RWPE2 (cell line): ENCODE data around the gene PAPPA2.

Experiments
- ATAC-seq: fragments of 200-7000 bp; cut with Tn5 transposase; 3 replicates; pipeline ENCODE4 v1.9.1; 2021; ENCODE audit warnings: low read depth
- DNase-seq: peaks from one replicate; pipeline ENCODE4 v3.0.0-alpha.2; 2020; ENCODE audit warnings: low spot score
- H3K27ac ChIP-seq: fragments of 450-650 bp; 2 replicates; pipeline ENCODE4 v1.5.1; 2017; ENCODE audit warnings: mild to moderate bottlenecking; ENCODE audit not compliant: poor library complexity, severe bottlenecking
- H3K27me3 ChIP-seq: fragments of 250-450 bp; sonication (Bioruptor Pico); 2 replicates; pipeline ENCODE4 v1.5.1; 2021; ENCODE audit warnings: mild to moderate bottlenecking, moderate library complexity; ENCODE audit not compliant: insufficient read depth, poor library complexity, severe bottlenecking
- H3K36me3 ChIP-seq: fragments of 250-450 bp; sonication (Bioruptor Pico); 2 replicates; pipeline ENCODE4 v1.5.1; 2020; ENCODE audit warnings: low read depth, mild to moderate bottlenecking, moderate library complexity
- H3K4me1 ChIP-seq: fragments of 250-450 bp; sonication (Bioruptor Pico); 2 replicates; pipeline ENCODE4 v1.5.1; 2021; ENCODE audit warnings: mild to moderate bottlenecking, moderate library complexity; ENCODE audit not compliant: insufficient read depth, poor library complexity, severe bottlenecking
- H3K4me3 ChIP-seq: fragments of 250-450 bp; sonication (Bioruptor Pico); 2 replicates; pipeline ENCODE4 v1.5.1; 2021; ENCODE audit warnings: mild to moderate bottlenecking, moderate library complexity; ENCODE audit not compliant: severe bottlenecking
- H3K9me3 ChIP-seq: fragments of 250-450 bp; sonication (Bioruptor Pico); 2 replicates; pipeline ENCODE4 v1.5.1; 2021; ENCODE audit warnings: mild to moderate bottlenecking, moderate library complexity; ENCODE audit not compliant: severe bottlenecking
- TF ChIP-seq, protein P1 (sequence below): fragments of 450-650 bp; IDR thresholded peaks from one replicate; pipeline ENCODE4 v1.5.1; 2017; ENCODE audit warnings: mild to moderate bottlenecking, moderate library complexity; ENCODE audit not compliant: poor library complexity, severe bottlenecking

Gene PAPPA2

DNA sequence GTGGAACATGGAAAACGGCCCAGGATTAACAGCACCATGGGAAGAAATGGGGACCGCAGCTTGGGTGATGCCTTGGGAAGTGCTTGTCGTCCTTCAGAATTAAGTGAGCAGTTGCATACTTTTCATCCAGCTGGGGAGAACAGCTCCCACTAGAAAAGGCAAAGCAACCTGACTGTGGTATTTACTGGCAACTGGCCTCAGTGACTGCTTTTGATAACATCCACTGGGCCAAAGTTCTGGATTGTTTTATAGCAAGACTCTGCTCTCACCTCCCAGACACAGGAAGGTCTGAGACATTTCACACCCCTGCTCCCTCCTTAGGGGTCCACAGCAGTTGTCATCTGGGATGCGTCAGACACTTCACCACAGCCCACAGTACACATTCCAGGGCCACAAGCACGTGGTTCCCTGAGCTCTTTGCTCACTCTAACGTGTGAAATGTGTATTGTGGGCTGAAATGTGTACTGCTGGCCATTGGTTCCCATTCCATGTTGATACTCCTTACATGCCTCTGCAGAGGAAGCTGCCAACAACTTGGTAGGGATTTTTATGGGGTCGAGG lies 6.6 kb downstream of the PAPPA2 start:
- ATAC-seq (no peak; the same call in 2 of the 3 replicates), DNase-seq (no peak)
- no peaks in the 10 kb centered on the region for H3K9me3 ChIP-seq
- no peak overlapping the region for H3K4me3 ChIP-seq
- H3K27me3 ChIP-seq, result no peaks in the 10 kb centered on the region
- H3K27ac ChIP-seq, result no peak overlapping the region
- TF ChIP-seq, protein P1, sequence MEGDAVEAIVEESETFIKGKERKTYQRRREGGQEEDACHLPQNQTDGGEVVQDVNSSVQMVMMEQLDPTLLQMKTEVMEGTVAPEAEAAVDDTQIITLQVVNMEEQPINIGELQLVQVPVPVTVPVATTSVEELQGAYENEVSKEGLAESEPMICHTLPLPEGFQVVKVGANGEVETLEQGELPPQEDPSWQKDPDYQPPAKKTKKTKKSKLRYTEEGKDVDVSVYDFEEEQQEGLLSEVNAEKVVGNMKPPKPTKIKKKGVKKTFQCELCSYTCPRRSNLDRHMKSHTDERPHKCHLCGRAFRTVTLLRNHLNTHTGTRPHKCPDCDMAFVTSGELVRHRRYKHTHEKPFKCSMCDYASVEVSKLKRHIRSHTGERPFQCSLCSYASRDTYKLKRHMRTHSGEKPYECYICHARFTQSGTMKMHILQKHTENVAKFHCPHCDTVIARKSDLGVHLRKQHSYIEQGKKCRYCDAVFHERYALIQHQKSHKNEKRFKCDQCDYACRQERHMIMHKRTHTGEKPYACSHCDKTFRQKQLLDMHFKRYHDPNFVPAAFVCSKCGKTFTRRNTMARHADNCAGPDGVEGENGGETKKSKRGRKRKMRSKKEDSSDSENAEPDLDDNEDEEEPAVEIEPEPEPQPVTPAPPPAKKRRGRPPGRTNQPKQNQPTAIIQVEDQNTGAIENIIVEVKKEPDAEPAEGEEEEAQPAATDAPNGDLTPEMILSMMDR, result no peak
- H3K4me1 ChIP-seq, result no peaks in the 10 kb centered on the region
- H3K36me3 ChIP-seq, result no peaks in the 10 kb centered on the region

DNA sequence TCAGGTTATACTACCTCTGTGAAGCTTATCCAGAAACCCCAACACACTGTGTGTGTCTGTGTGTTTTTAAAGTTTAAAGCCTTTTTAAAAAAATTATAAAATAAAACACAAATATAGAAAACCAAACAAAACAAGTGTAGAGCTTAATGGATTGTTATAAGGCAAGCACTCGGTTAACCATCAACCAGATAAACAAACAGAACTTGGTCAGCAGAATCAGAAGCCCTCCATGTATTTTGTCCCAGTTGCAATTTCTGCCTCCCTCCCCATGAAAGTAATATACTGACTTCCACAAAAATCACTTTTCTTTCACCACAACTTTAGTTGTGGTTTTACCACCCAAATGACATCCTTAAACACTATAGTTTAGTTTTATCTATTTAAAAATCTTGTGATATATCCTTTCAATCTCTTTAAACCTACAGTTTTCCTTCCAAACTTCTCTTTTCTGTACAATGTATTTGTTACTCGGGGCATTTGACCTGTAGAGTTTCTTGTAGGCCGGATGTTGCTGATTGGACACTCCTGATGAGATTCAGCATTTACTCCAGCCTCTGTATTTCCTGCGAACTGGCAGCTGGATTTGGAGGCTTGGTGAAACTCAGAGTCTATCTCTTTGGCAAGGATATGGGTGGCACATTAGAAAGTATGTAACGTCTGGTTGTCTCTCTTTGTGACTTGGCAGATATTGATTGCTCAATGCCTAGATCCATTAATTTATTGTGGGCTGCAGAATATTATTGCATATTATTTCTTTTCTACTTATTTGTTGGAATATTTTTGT lies 8.6 kb downstream of the PAPPA2 start:
- Histone ChIP-seq H3K27ac (no peak overlapping the region), H3K4me3 (no peak overlapping the region), H3K27me3 (no peaks in the 10 kb centered on the region), H3K9me3 (no peaks in the 10 kb centered on the region), H3K36me3 (no peaks in the 10 kb centered on the region), H3K4me1 (no peaks in the 10 kb centered on the region)
- TF ChIP-seq, protein P1, result no peak
- ATAC-seq, result no peak
- no peak for DNase-seq

DNA sequence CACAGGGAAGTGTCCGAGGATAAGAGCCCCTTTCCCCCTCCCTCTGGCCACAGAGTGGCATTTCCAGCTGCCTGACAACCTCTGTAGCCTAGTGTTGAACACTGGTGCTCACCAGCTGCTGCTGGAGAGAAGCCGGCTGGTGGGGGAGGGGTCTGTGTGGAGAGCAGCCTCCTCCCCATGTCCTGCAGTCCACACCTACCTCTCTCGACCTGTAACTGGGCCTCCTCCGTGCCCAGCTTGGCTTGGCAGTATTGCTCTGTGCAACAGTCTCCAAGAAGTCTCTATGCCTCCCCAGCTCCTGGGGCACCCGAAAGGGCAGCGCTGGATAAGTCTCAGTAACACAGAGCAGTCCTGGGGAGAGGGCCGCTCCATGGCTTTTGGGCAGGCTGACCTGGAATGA lies 17.0 kb downstream of the PAPPA2 start:
- H3K27me3 ChIP-seq, result no peaks in the 10 kb centered on the region
- no peaks in the 10 kb centered on the region for H3K36me3 ChIP-seq
- H3K4me3 ChIP-seq, result no peak overlapping the region
- H3K4me1 ChIP-seq, result no peaks in the 10 kb centered on the region
- H3K9me3 ChIP-seq, result no peaks in the 10 kb centered on the region
- ATAC-seq (no peak), DNase-seq (no peak)
- TF ChIP-seq, protein P1, result no peak
- no peak overlapping the region for H3K27ac ChIP-seq

GRCh38 chr1:176480750-176481149 lies 17.8 kb downstream of the PAPPA2 start:
- no peak for ATAC-seq
- Histone ChIP-seq H3K9me3 (no peaks in the 10 kb centered on the region), H3K27ac (no peak overlapping the region), H3K27me3 (no peaks in the 10 kb centered on the region), H3K36me3 (no peaks in the 10 kb centered on the region), H3K4me3 (no peak overlapping the region), H3K4me1 (no peaks in the 10 kb centered on the region)
- DNase-seq, result no peak
- TF ChIP-seq, protein P1, result no peak

- Histone ChIP-seq H3K4me1 (no peaks in the 10 kb centered on the region), H3K9me3 (no peaks in the 10 kb centered on the region), H3K27me3 (no peaks in the 10 kb centered on the region), H3K27ac (no peak overlapping the region), H3K4me3 (no peak overlapping the region), H3K36me3 (no peaks in the 10 kb centered on the region)
- DNase-seq (no peak), ATAC-seq (no peak)
- TF ChIP-seq, protein P1, result no peak
These were observed 22.1 kb downstream of the PAPPA2 start for GRCh38 chr1:176485083-176485482.
